HG03432 (cell line): ENCODE results near the gene SLC25A39.

Experiments
- ATAC-seq: cut with Tn5 transposase; IDR thresholded peaks from one replicate; pipeline ENCODE4 v1.9.1; 2021; ENCODE audit warnings: mild to moderate bottlenecking, moderate library complexity; ENCODE audit not compliant: unreplicated experiment

The SLC25A39 gene

GRCh38 chr17:44314869-44315661, 9.6 kb downstream of the SLC25A39 start:
- ATAC-seq = no peak

- ATAC-seq = no peak
Measured at GRCh38 chr17:44314524-44314868, 10.1 kb downstream of the SLC25A39 start.

- no peak for ATAC-seq
Measured at GRCh38 chr17:44314031-44314430, 10.6 kb downstream of the SLC25A39 start.

- ATAC-seq = no peak
Measured at GRCh38 chr17:44312396-44313104, 12.1 kb downstream of the SLC25A39 start.

- no peak for ATAC-seq
Measured at GRCh38 chr17:44311562-44312181, 13.0 kb downstream of the SLC25A39 start.

GRCh38 chr17:44310609-44311376, 13.8 kb downstream of the SLC25A39 start:
- ATAC-seq = no peak

- no peak for ATAC-seq
Measured at GRCh38 chr17:44310188-44310587, 14.4 kb downstream of the SLC25A39 start.

GRCh38 chr17:44309472-44309871, 15.2 kb downstream of the SLC25A39 start:
- no peak for ATAC-seq

- ATAC-seq = no peak
Measured at GRCh38 chr17:44308865-44309264, 15.8 kb downstream of the SLC25A39 start.

GRCh38 chr17:44308320-44308818, 16.3 kb downstream of the SLC25A39 start, which contains the start of gene RUNDC3A:
TSS of gene RUNDC3A (plus strand) at chr17:44308601. CDS start at chr17:44308833, 232 bp downstream.
- no peak for ATAC-seq

GRCh38 chr17:44307387-44308186, 17.0 kb downstream of the SLC25A39 start:
- ATAC-seq = no peak

- ATAC-seq = no peak
Measured at GRCh38 chr17:44304651-44305050, 20.0 kb downstream of the SLC25A39 start.

- ATAC-seq = no peak
Measured at GRCh38 chr17:44297975-44298374, 26.6 kb downstream of the SLC25A39 start.

GRCh38 chr17:44293509-44294226, 31.0 kb downstream of the SLC25A39 start:
- no peak for ATAC-seq

- no peak for ATAC-seq
Measured at GRCh38 chr17:44287651-44288050, 37.0 kb downstream of the SLC25A39 start.

GRCh38 chr17:44284024-44284400, 40.6 kb downstream of the SLC25A39 start:
- ATAC-seq = no peak

- ATAC-seq = no peak
Measured at GRCh38 chr17:44283344-44284023, 41.1 kb downstream of the SLC25A39 start.

- no peak for ATAC-seq
Measured at GRCh38 chr17:44282264-44282663, 42.4 kb downstream of the SLC25A39 start.

GRCh38 chr17:44281570-44281969, 43.1 kb downstream of the SLC25A39 start:
- ATAC-seq = no peak
